ENCODE results near the gene GRK5. TPM values are rescaled to one million over a fixed set of nuclear protein-coding genes. Genes with fewer than 3 reads are reported as not detected.

GRK5 gene
- total RNA-seq, 1 experiment from 2014 or later, result 4.5 TPM

DNA sequence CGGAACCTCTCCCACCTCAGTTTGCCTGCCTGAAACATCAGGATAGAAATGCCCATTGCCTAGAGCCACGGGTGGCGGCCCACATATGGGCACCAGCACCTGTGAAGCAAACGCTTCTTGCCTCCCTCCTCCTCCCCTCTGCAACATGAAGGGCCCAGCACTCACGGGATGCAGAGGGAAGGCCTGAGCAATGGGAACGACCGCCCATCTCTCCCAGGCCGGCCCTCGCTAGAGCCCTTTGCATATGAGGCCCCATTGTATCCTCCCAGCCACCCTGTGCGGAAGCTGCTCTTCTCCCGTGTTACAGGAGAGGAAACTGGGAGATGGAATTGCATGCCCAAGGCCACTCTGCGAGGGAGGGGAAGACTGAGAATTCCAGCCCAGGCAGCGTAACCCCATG is 246.9 kb downstream of the GRK5 start:
- Histone ChIP-seq H3K9me2 (replicated peaks; ENCODE audit: low read length) (no peaks in the 10 kb centered on the region), H3K4me3 (ENCODE audit: low read length) (no peak overlapping the region), H3K79me2 (ENCODE audit: low read length) (no peaks in the 10 kb centered on the region), H3K27ac (ENCODE audit: low read length) (no peak overlapping the region), H3K27me3 (ENCODE audit: low read length) (no peaks in the 10 kb centered on the region), H3K9me3 (ENCODE audit: low read length) (no peaks in the 10 kb centered on the region), H3K4me1 (ENCODE audit: insufficient read depth, low read length) (peaks cover 21% of the 10 kb centered on the region), H3K36me3 (ENCODE audit: low read depth, low read length) (no peaks in the 10 kb centered on the region), H3K4me2 (ENCODE audit: low read length) (no peak overlapping the region), H3F3A (ENCODE audit: low read length, unreplicated experiment) (no peaks in the 10 kb centered on the region), H4K20me1 (ENCODE audit: low read length) (no peaks in the 10 kb centered on the region), H2AFZ (ENCODE audit: low read length) (no peak overlapping the region), H3K9ac (ENCODE audit: low read length) (no peak overlapping the region)
- BruUV-seq (replicated peaks), result no TSS peak
- DNase-seq, result no peak
- POLR2A ChIA-PET (ENCODE audit: unreplicated experiment), result no interaction called here
- CTCF ChIA-PET, result no interaction called here
- no peak for TF ChIP-seq EZH2 (IDR thresholded peaks at IDR 0.05; ENCODE audit: low read length, unreplicated experiment)
- TF ChIP-seq EZH2phosphoT487 (IDR thresholded peaks at IDR 0.05; ENCODE audit: borderline replicate concordance, low read length), result no peak
- TF ChIP-seq, protein P1, sequence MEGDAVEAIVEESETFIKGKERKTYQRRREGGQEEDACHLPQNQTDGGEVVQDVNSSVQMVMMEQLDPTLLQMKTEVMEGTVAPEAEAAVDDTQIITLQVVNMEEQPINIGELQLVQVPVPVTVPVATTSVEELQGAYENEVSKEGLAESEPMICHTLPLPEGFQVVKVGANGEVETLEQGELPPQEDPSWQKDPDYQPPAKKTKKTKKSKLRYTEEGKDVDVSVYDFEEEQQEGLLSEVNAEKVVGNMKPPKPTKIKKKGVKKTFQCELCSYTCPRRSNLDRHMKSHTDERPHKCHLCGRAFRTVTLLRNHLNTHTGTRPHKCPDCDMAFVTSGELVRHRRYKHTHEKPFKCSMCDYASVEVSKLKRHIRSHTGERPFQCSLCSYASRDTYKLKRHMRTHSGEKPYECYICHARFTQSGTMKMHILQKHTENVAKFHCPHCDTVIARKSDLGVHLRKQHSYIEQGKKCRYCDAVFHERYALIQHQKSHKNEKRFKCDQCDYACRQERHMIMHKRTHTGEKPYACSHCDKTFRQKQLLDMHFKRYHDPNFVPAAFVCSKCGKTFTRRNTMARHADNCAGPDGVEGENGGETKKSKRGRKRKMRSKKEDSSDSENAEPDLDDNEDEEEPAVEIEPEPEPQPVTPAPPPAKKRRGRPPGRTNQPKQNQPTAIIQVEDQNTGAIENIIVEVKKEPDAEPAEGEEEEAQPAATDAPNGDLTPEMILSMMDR (conservative IDR thresholded peaks at IDR 0.05; ENCODE audit: low read depth, low read length), result no peak
- intact Hi-C loops (cut with micrococcal nuclease), result loop anchor here (5.0 kb wide), 1 partner anchor 88 kb away; the partner anchor contains the start of gene RGS10
- no peak for ATAC-seq

GRCh38 chr10:119454990-119455389 is 247.6 kb downstream of the GRK5 start:
- ATAC-seq (no peak), DNase-seq (no peak)
- Histone ChIP-seq H3K9ac (ENCODE audit: low read length) (no peak overlapping the region), H3K27me3 (ENCODE audit: low read length) (no peaks in the 10 kb centered on the region), H3K36me3 (ENCODE audit: low read depth, low read length) (no peaks in the 10 kb centered on the region), H3K4me2 (ENCODE audit: low read length) (no peak overlapping the region), H3K9me2 (replicated peaks; ENCODE audit: low read length) (no peaks in the 10 kb centered on the region), H3K27ac (ENCODE audit: low read length) (no peak overlapping the region), H3K79me2 (ENCODE audit: low read length) (no peaks in the 10 kb centered on the region), H2AFZ (ENCODE audit: low read length) (no peak overlapping the region), H3K4me1 (ENCODE audit: insufficient read depth, low read length) (peaks cover 14% of the 10 kb centered on the region), H3K4me3 (ENCODE audit: low read length) (no peak overlapping the region), H4K20me1 (ENCODE audit: low read length) (no peaks in the 10 kb centered on the region), H3K9me3 (ENCODE audit: low read length) (no peaks in the 10 kb centered on the region), H3F3A (ENCODE audit: low read length, unreplicated experiment) (no peaks in the 10 kb centered on the region)
- CTCF ChIA-PET, result no interaction called here
- TF ChIP-seq, protein P1 (conservative IDR thresholded peaks at IDR 0.05; ENCODE audit: low read depth, low read length), result no peak
- TF ChIP-seq EZH2phosphoT487 (IDR thresholded peaks at IDR 0.05; ENCODE audit: borderline replicate concordance, low read length), result no peak
- no peak for TF ChIP-seq EZH2 (IDR thresholded peaks at IDR 0.05; ENCODE audit: low read length, unreplicated experiment)
- POLR2A ChIA-PET (ENCODE audit: unreplicated experiment), result no interaction called here
- intact Hi-C loops (cut with micrococcal nuclease), result loop anchor here (5.0 kb wide), 1 partner anchor 87 kb away; the partner anchor contains the start of gene RGS10
- BruUV-seq (replicated peaks), result no TSS peak

DNA sequence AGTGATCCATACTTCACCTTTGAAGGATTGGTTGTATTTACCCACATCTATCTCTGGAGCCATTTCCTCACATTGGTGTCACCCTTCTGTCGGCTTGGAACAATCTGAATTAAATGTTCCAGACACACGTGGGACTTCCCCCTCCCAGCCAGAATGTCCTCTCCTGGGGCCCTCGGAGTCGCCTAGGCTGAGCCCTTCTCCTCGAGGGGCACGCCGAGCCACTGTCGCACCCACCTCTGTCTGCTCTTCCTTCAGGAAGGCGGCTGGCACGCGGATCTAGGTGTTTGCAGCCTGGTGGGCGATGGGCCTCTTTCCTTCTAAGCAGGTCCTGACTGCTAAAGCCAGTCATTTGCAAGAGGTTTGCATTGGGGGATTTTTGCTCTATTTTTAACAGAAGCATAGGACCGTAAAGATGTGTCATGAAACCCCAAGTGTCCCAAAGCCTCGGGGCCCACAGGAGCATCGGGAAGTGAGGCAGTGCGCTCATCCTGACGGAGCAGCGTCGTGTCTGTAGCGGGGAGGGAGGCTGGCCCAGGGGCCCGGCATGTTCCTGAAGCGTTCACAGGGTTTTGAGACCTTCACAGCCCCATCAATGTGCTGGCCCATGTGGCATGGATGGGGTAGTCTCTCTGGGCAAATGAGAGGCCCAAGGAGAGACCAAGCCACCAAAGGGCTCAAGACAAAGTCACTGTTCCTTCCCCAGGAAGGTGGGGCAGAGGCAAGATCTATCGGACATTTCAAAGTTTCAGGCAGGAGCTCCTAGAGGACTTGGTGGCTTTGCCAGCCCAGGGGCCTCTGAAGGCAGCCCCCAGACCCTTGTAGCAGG is 248.5 kb downstream of the GRK5 start:
- no peak for ATAC-seq

More for the DNA sequence above, 248.5 kb downstream of the GRK5 start:
- POLR2A ChIA-PET (ENCODE audit: unreplicated experiment), result no interaction called here
- TF ChIP-seq, protein P1 (conservative IDR thresholded peaks at IDR 0.05; ENCODE audit: low read depth, low read length), result no peak
- TF ChIP-seq EZH2phosphoT487 (IDR thresholded peaks at IDR 0.05; ENCODE audit: borderline replicate concordance, low read length), result no peak
- TF ChIP-seq EZH2 (IDR thresholded peaks at IDR 0.05; ENCODE audit: low read length, unreplicated experiment), result no peak
- Histone ChIP-seq H3K4me1 (ENCODE audit: insufficient read depth, low read length) (peaks cover 12% of the 10 kb centered on the region), H3K9me3 (ENCODE audit: low read length) (no peaks in the 10 kb centered on the region), H3K36me3 (ENCODE audit: low read depth, low read length) (no peaks in the 10 kb centered on the region), H3F3A (ENCODE audit: low read length, unreplicated experiment) (no peaks in the 10 kb centered on the region), H3K9ac (ENCODE audit: low read length) (no peak overlapping the region), H4K20me1 (ENCODE audit: low read length) (no peaks in the 10 kb centered on the region), H3K4me3 (ENCODE audit: low read length) (no peak overlapping the region), H3K27me3 (ENCODE audit: low read length) (no peaks in the 10 kb centered on the region), H2AFZ (ENCODE audit: low read length) (no peak overlapping the region), H3K9me2 (replicated peaks; ENCODE audit: low read length) (no peaks in the 10 kb centered on the region), H3K4me2 (ENCODE audit: low read length) (no peak overlapping the region), H3K27ac (ENCODE audit: low read length) (no peak overlapping the region), H3K79me2 (ENCODE audit: low read length) (no peaks in the 10 kb centered on the region)
- intact Hi-C loops (cut with micrococcal nuclease), result no loop called here
- CTCF ChIA-PET, result no interaction called here
- no TSS peak for BruUV-seq (replicated peaks)
- no peak for DNase-seq
